ENCODE measurements around the gene POLR2F.

- TF ChIP-seq CTCF (IDR thresholded peaks at IDR 0.05) (no peak), EZH2 (IDR thresholded peaks at IDR 0.05) (no peak), EZH2phosphoT487 (IDR thresholded peaks at IDR 0.05) (no peak)
These were observed 22.5 kb upstream of the POLR2F start for GRCh38 chr22:37930952-37931440.

Measured in neural progenitor cell (in vitro differentiated cells).